GM12801 (cell line): ENCODE results near the gene VMAC.

Experiments used
- TF ChIP-seq, protein P1 (sequence below): IDR thresholded peaks from one replicate; pipeline ENCODE4 v1.5.1; 2011; ENCODE audit warnings: control low read depth; ENCODE audit not compliant: insufficient read length; ENCODE audit errors: extremely low read depth

Gene VMAC

GRCh38 chr19:5867201-5868136, 37.2 kb upstream of the VMAC start:
- TF ChIP-seq, protein P1, sequence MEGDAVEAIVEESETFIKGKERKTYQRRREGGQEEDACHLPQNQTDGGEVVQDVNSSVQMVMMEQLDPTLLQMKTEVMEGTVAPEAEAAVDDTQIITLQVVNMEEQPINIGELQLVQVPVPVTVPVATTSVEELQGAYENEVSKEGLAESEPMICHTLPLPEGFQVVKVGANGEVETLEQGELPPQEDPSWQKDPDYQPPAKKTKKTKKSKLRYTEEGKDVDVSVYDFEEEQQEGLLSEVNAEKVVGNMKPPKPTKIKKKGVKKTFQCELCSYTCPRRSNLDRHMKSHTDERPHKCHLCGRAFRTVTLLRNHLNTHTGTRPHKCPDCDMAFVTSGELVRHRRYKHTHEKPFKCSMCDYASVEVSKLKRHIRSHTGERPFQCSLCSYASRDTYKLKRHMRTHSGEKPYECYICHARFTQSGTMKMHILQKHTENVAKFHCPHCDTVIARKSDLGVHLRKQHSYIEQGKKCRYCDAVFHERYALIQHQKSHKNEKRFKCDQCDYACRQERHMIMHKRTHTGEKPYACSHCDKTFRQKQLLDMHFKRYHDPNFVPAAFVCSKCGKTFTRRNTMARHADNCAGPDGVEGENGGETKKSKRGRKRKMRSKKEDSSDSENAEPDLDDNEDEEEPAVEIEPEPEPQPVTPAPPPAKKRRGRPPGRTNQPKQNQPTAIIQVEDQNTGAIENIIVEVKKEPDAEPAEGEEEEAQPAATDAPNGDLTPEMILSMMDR: no peak

GRCh38 chr19:5870986-5871394, 33.7 kb upstream of the VMAC start:
- TF ChIP-seq, protein P1: no peak

- TF ChIP-seq, protein P1: no peak
These were observed 31.0 kb upstream of the VMAC start for GRCh38 chr19:5873617-5874199.

DNA sequence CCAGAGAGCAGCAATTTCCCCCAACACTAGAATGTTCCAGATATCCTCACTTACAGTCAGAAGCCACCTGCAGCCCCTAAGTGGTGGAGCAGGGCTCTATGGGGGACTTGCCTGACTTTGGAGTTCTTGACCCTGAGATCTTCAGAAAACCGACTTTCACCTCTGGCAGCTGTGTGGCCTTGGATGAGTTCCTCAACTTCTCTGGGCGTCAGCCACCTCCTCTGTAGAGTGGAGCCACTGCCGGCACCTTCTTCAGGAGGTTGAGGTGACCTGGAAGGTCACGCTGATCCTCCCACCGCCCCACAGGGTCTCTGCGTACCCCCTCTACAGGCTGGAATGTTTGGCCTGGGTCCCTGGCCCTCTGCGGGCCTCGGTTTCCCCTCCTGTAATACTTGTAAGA, 27.2 kb upstream of the VMAC start:
- TF ChIP-seq, protein P1: no peak

DNA sequence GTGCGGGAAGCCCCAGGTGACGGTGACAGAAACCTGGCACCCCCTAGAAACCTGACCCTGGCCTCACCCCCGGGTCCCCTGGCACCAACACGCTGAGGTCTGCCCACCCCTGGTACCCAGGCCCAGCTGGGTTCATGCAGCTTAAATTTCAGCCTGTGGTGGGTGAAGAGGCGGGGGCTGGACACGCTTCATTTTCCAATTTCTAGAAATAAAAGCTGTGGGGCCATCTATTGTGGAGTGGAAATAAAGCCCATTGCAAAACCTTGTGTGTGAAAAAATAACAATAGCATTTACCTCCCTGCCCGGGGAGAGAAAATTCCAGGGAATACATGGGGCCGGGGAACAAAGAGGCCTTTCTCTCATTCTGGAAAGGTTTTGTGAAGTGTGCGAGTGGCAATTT, 26.8 kb upstream of the VMAC start:
- TF ChIP-seq, protein P1: no peak

GRCh38 chr19:5880196-5880595, 24.5 kb upstream of the VMAC start:
- TF ChIP-seq, protein P1: no peak

DNA sequence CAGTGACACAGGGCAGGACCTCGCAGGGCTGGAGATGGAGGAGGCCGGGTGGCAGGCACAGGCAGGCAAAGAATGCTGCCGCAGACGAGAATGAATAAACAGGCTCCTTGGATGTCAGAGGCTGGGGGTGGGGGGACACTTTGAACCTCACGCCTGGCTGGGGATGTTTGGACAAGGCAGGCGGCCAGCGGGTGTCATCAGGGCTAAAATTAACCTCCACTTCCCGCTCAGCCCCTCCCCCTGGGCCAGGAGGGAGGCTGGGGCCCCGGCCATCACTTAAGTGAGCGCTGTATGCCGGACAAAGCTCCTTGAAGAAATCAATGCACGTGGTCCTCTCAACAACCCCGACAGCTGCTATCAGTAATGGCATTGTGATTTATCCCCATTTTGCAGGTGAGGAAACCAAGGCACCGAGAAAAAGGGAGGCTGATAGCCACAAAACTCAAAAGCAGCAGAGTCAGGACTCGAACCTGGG, 24.0 kb upstream of the VMAC start:
- TF ChIP-seq, protein P1: no peak
